ENCODE results near the gene BCAR3.
"Not testable (repeated sequence)": the region's sequence is repeated elsewhere in the genome, so short reads cannot be mapped to it uniquely, and the experiment has no call there.

The BCAR3 gene

GRCh38 chr1:93665015-93665414 is 16.6 kb downstream of the BCAR3 start:
- Histone ChIP-seq H3K9ac (ENCODE audit: low read length in 5 of 5) (peak overlapping the region in 2 of 5 donors; percentile 23 to 49), H3K36me3 (ENCODE audit: control insufficient read depth in 5 of 5, insufficient read depth in 5 of 5, low read length in 5 of 5) (peaks cover 0 to 15% (median 8%) of the 10 kb centered on the region in 5 donors), H3K27ac (ENCODE audit: low read depth, low read length) (peak overlapping the region; percentile 74), H3K9me3 (ENCODE audit: control insufficient read depth in 5 of 5, low read length in 5 of 5) (no peaks in the 10 kb centered on the region), H3K4me1 (ENCODE audit: control insufficient read depth in 5 of 5, insufficient read depth in 5 of 5, low read length in 5 of 5) (peaks cover 9 to 75% (median 71%) of the 10 kb centered on the region in 5 donors), H3K27me3 (ENCODE audit: control insufficient read depth in 5 of 5, insufficient read depth in 4 of 5, low read length in 5 of 5) (no peaks in the 10 kb centered on the region), H3K4me3 (ENCODE audit: low read depth in 1 of 5, low read length in 5 of 5) (no peak overlapping the region)

- no peak overlapping the region for H3K9ac ChIP-seq (ENCODE audit: low read length in 5 of 5)
Observed at GRCh38 chr1:93663208-93663614, 18.4 kb downstream of the BCAR3 start.

GRCh38 chr1:93662481-93663207 is 19.0 kb downstream of the BCAR3 start:
- H3K27ac ChIP-seq (ENCODE audit: low read depth, low read length): peak overlapping the region; percentile 74
- peaks cover 0 to 16% (median 10%) of the 10 kb centered on the region in 5 donors for H3K36me3 ChIP-seq (ENCODE audit: control insufficient read depth in 5 of 5, insufficient read depth in 5 of 5, low read length in 5 of 5)
- H3K9ac ChIP-seq (ENCODE audit: low read length in 5 of 5): no peak overlapping the region
- H3K27me3 ChIP-seq (ENCODE audit: control insufficient read depth in 5 of 5, insufficient read depth in 4 of 5, low read length in 5 of 5): no peaks in the 10 kb centered on the region
- H3K4me3 ChIP-seq (ENCODE audit: low read depth in 1 of 5, low read length in 5 of 5): no peak overlapping the region
- H3K4me1 ChIP-seq (ENCODE audit: control insufficient read depth in 5 of 5, insufficient read depth in 5 of 5, low read length in 5 of 5): peaks cover 9 to 59% (median 53%) of the 10 kb centered on the region in 5 donors
- H3K9me3 ChIP-seq (ENCODE audit: control insufficient read depth in 5 of 5, low read length in 5 of 5): no peaks in the 10 kb centered on the region

More at GRCh38 chr1:93663208-93663614, 18.4 kb downstream of the BCAR3 start:
- Histone ChIP-seq H3K27me3 (ENCODE audit: control insufficient read depth in 5 of 5, insufficient read depth in 4 of 5, low read length in 5 of 5) (no peaks in the 10 kb centered on the region), H3K9me3 (ENCODE audit: control insufficient read depth in 5 of 5, low read length in 5 of 5) (no peaks in the 10 kb centered on the region), H3K36me3 (ENCODE audit: control insufficient read depth in 5 of 5, insufficient read depth in 5 of 5, low read length in 5 of 5) (peaks cover 0 to 17% (median 10%) of the 10 kb centered on the region in 5 donors), H3K27ac (ENCODE audit: low read depth, low read length) (peak overlapping the region; percentile 74), H3K4me3 (ENCODE audit: low read depth in 1 of 5, low read length in 5 of 5) (no peak overlapping the region), H3K4me1 (ENCODE audit: control insufficient read depth in 5 of 5, insufficient read depth in 5 of 5, low read length in 5 of 5) (peaks cover 9 to 65% (median 59%) of the 10 kb centered on the region in 5 donors)

- H3K4me3 ChIP-seq (ENCODE audit: low read depth in 1 of 5, low read length in 5 of 5): no peak overlapping the region
- peak overlapping the region; percentile 74 for H3K27ac ChIP-seq (ENCODE audit: low read depth, low read length)
- no peak overlapping the region for H3K9ac ChIP-seq (ENCODE audit: low read length in 5 of 5)
Observed at GRCh38 chr1:93661829-93662474, 19.7 kb downstream of the BCAR3 start.

GRCh38 chr1:93661341-93661740 is 20.3 kb downstream of the BCAR3 start:
- peaks cover 9 to 52% (median 43%) of the 10 kb centered on the region in 5 donors for H3K4me1 ChIP-seq (ENCODE audit: control insufficient read depth in 5 of 5, insufficient read depth in 5 of 5, low read length in 5 of 5)
- peak overlapping the region; percentile 74 for H3K27ac ChIP-seq (ENCODE audit: low read depth, low read length)
- not testable (repeated sequence) for H3K36me3 ChIP-seq (ENCODE audit: control insufficient read depth in 5 of 5, insufficient read depth in 5 of 5, low read length in 5 of 5); H3K9me3 ChIP-seq (ENCODE audit: control insufficient read depth in 5 of 5, low read length in 5 of 5); H3K4me3 ChIP-seq (ENCODE audit: low read depth in 1 of 5, low read length in 5 of 5); H3K27me3 ChIP-seq (ENCODE audit: control insufficient read depth in 5 of 5, insufficient read depth in 4 of 5, low read length in 5 of 5); H3K9ac ChIP-seq (ENCODE audit: low read length in 5 of 5)

More at GRCh38 chr1:93661829-93662474, 19.7 kb downstream of the BCAR3 start:
- peaks cover 0 to 14% (median 9%) of the 10 kb centered on the region in 5 donors for H3K36me3 ChIP-seq (ENCODE audit: control insufficient read depth in 5 of 5, insufficient read depth in 5 of 5, low read length in 5 of 5)
- H3K27me3 ChIP-seq (ENCODE audit: control insufficient read depth in 5 of 5, insufficient read depth in 4 of 5, low read length in 5 of 5): no peaks in the 10 kb centered on the region
- no peaks in the 10 kb centered on the region for H3K9me3 ChIP-seq (ENCODE audit: control insufficient read depth in 5 of 5, low read length in 5 of 5)
- H3K4me1 ChIP-seq (ENCODE audit: control insufficient read depth in 5 of 5, insufficient read depth in 5 of 5, low read length in 5 of 5): peaks cover 9 to 56% (median 49%) of the 10 kb centered on the region in 5 donors

GRCh38 chr1:93659822-93660503 is 21.7 kb downstream of the BCAR3 start:
- Histone ChIP-seq H3K4me1 (ENCODE audit: control insufficient read depth in 5 of 5, insufficient read depth in 5 of 5, low read length in 5 of 5) (peaks cover 7 to 44% (median 34%) of the 10 kb centered on the region in 5 donors), H3K36me3 (ENCODE audit: control insufficient read depth in 5 of 5, insufficient read depth in 5 of 5, low read length in 5 of 5) (peaks cover 0 to 7% (median 5%) of the 10 kb centered on the region in 5 donors), H3K9ac (ENCODE audit: low read length in 5 of 5) (peak overlapping the region in 1 of 5 donors; percentile 37), H3K4me3 (ENCODE audit: low read depth in 1 of 5, low read length in 5 of 5) (no peak overlapping the region), H3K27me3 (ENCODE audit: control insufficient read depth in 5 of 5, insufficient read depth in 4 of 5, low read length in 5 of 5) (no peaks in the 10 kb centered on the region), H3K27ac (ENCODE audit: low read depth, low read length) (peak overlapping the region; percentile 5), H3K9me3 (ENCODE audit: control insufficient read depth in 5 of 5, low read length in 5 of 5) (no peaks in the 10 kb centered on the region)

GRCh38 chr1:93658188-93658587 is 23.4 kb downstream of the BCAR3 start:
- Histone ChIP-seq H3K9ac (ENCODE audit: low read length in 5 of 5) (no peak overlapping the region), H3K27me3 (ENCODE audit: control insufficient read depth in 5 of 5, insufficient read depth in 4 of 5, low read length in 5 of 5) (no peaks in the 10 kb centered on the region), H3K4me3 (ENCODE audit: low read depth in 1 of 5, low read length in 5 of 5) (no peak overlapping the region)

GRCh38 chr1:93656491-93656890 is 25.1 kb downstream of the BCAR3 start:
- Histone ChIP-seq H3K4me1 (ENCODE audit: control insufficient read depth in 5 of 5, insufficient read depth in 5 of 5, low read length in 5 of 5) (peaks cover 2 to 14% (median 10%) of the 10 kb centered on the region in 5 donors), H3K27ac (ENCODE audit: low read depth, low read length) (no peak overlapping the region), H3K9ac (ENCODE audit: low read length in 5 of 5) (no peak overlapping the region), H3K4me3 (ENCODE audit: low read depth in 1 of 5, low read length in 5 of 5) (no peak overlapping the region), H3K36me3 (ENCODE audit: control insufficient read depth in 5 of 5, insufficient read depth in 5 of 5, low read length in 5 of 5) (peaks cover 0 to 18% (median 5%) of the 10 kb centered on the region in 5 donors), H3K9me3 (ENCODE audit: control insufficient read depth in 5 of 5, low read length in 5 of 5) (peaks cover 0 to 3% (median 0%) of the 10 kb centered on the region in 5 donors), H3K27me3 (ENCODE audit: control insufficient read depth in 5 of 5, insufficient read depth in 4 of 5, low read length in 5 of 5) (no peaks in the 10 kb centered on the region)

More at GRCh38 chr1:93658188-93658587, 23.4 kb downstream of the BCAR3 start:
- peaks cover 0 to 16% (median 5%) of the 10 kb centered on the region in 5 donors for H3K36me3 ChIP-seq (ENCODE audit: control insufficient read depth in 5 of 5, insufficient read depth in 5 of 5, low read length in 5 of 5)
- no peak overlapping the region for H3K27ac ChIP-seq (ENCODE audit: low read depth, low read length)
- H3K4me1 ChIP-seq (ENCODE audit: control insufficient read depth in 5 of 5, insufficient read depth in 5 of 5, low read length in 5 of 5): peaks cover 2 to 31% (median 24%) of the 10 kb centered on the region in 5 donors
- H3K9me3 ChIP-seq (ENCODE audit: control insufficient read depth in 5 of 5, low read length in 5 of 5): peaks cover 0 to 3% (median 0%) of the 10 kb centered on the region in 5 donors

GRCh38 chr1:93653656-93654055 is 28.0 kb downstream of the BCAR3 start:
- Histone ChIP-seq H3K9ac (ENCODE audit: low read length in 5 of 5) (no peak overlapping the region), H3K27ac (ENCODE audit: low read depth, low read length) (no peak overlapping the region), H3K27me3 (ENCODE audit: control insufficient read depth in 5 of 5, insufficient read depth in 4 of 5, low read length in 5 of 5) (no peaks in the 10 kb centered on the region), H3K9me3 (ENCODE audit: control insufficient read depth in 5 of 5, low read length in 5 of 5) (peaks cover 0 to 3% (median 0%) of the 10 kb centered on the region in 5 donors), H3K36me3 (ENCODE audit: control insufficient read depth in 5 of 5, insufficient read depth in 5 of 5, low read length in 5 of 5) (peaks cover 2 to 29% (median 6%) of the 10 kb centered on the region in 5 donors), H3K4me1 (ENCODE audit: control insufficient read depth in 5 of 5, insufficient read depth in 5 of 5, low read length in 5 of 5) (peaks cover 0 to 3% (median 0%) of the 10 kb centered on the region in 5 donors), H3K4me3 (ENCODE audit: low read depth in 1 of 5, low read length in 5 of 5) (no peak overlapping the region)

Data from subcutaneous abdominal adipose tissue (tissue), 5 donors.